GM12872 (cell line): ENCODE results near the gene ZNF496.
"Not testable (repeated sequence)": the region's sequence is repeated elsewhere in the genome, so short reads cannot be mapped to it uniquely, and the experiment has no call there.

Source experiments
- CTCF ChIP-seq: IDR thresholded peaks from 3 replicates; pipeline ENCODE4 v1.5.1; 2011; ENCODE audit warnings: low read depth, mild to moderate bottlenecking, low read length, moderate library complexity; ENCODE audit not compliant: insufficient read depth

Gene ZNF496

DNA sequence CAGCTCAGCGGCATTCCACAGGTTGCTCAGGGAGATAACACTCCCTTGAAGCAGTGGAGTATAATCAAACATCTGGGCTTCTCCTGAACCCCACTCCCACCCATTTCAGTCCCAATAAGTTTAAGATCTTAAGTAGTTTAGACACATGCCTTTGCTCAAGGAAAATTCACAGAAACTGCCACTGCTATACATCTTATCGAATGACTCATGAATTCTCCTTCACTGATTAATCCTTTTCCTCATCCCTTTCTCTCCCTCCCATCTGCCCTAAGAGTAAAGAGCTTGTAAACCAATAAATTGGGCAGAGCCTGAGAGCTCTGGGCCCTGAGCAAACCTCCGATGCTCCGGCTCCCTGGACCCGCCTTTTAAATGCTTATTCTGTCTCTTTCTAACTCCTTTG, 65.6 kb downstream of the ZNF496 start:
- TF ChIP-seq CTCF: no peak

GRCh38 chr1:247255772-247256171, 75.9 kb downstream of the ZNF496 start, which contains the start of gene VN1R5:
Gene VN1R5, plus strand, starts transcription at chr1:247256072.
- not testable (repeated sequence) for TF ChIP-seq CTCF

- TF ChIP-seq CTCF: no peak
Measured at GRCh38 chr1:247247568-247247967, 84.1 kb downstream of the ZNF496 start.
